ENCODE results near the gene QSOX2. TPM values are rescaled to one million over a fixed set of nuclear protein-coding genes. Genes with fewer than 3 reads are reported as not detected.

QSOX2 gene
- total RNA-seq, 2 donors from 2014 or later: 4.3 to 12.2 TPM

- Histone ChIP-seq H3K4me1 (replicated peaks) (no peaks in the 10 kb centered on the region), H3K4me3 (no peak overlapping the region), H3K27ac (no peak overlapping the region), H3K36me3 (no peaks in the 10 kb centered on the region), H3K27me3 (replicated peaks; ENCODE audit: insufficient read depth) (peaks cover 40% of the 10 kb centered on the region), H3K9me3 (no peaks in the 10 kb centered on the region)
- intact Hi-C loops (cut with DNase I): no loop called here
- TF ChIP-seq POLR2A (IDR thresholded peaks at IDR 0.05) (no peak), CTCF (IDR thresholded peaks at IDR 0.05) (no peak), POLR2AphosphoS5 (IDR thresholded peaks at IDR 0.05) (no peak)
- no peak for DNase-seq (ENCODE audit: low spot score)
- WGBS: 74% methylated on average over 7 of the region's 7 CpGs
These were observed 55.4 kb downstream of the QSOX2 start for GRCh38 chr9:136190237-136190601.

DNA sequence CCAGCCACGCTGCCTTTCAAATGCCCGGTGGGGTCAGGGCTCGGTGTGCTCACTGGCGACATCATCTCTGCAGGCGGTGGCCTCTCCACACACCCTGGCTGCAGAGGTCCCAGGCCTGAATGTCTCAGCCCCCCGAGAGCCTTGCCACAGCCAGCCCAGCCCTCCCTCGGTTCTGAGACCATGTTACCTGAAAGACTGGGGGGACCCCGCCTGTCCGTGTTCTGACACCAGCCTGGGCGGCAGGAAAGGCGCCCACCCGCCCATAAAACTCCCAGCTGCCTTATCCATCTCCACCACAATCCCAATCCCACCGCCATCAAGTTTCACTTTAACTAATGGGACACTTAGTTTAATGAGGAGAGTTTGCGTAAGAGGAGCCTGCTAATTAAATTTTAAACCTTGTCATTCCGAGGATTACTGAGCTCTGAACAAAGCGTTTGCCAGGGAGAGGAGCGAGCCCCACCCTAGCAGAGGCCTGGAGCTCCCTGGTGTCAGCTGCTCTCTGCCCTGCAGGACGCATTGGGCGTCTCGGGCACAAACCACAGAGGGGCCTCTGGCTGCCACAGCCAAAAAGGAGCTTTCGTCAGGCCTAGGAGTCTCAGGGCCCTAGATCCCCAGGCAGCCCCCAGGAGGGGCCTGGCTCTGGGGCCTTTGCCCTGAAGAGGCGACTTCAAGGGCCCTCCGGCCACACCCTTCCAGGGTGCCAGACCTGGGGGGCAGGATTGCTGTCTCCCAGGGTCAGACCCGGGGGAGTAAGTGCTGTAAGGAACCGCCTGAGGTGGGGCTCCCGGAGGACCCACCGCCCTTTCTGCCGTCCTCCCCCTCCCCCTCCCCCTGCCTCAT lies 56.0 kb downstream of the QSOX2 start:
- no peak for TF ChIP-seq POLR2AphosphoS5 (IDR thresholded peaks at IDR 0.05)
- no peak for TF ChIP-seq CTCF (IDR thresholded peaks at IDR 0.05)
- TF ChIP-seq POLR2A (IDR thresholded peaks at IDR 0.05): no peak
- intact Hi-C loops (cut with DNase I): no loop called here
- Histone ChIP-seq H3K9me3 (no peaks in the 10 kb centered on the region), H3K27me3 (replicated peaks; ENCODE audit: insufficient read depth) (peaks cover 36% of the 10 kb centered on the region), H3K4me1 (replicated peaks) (no peaks in the 10 kb centered on the region), H3K27ac (no peak overlapping the region), H3K4me3 (no peak overlapping the region), H3K36me3 (no peaks in the 10 kb centered on the region)
- WGBS: 47% methylated on average over 27 of the region's 28 CpGs
- no peak for DNase-seq (ENCODE audit: low spot score)

DNA sequence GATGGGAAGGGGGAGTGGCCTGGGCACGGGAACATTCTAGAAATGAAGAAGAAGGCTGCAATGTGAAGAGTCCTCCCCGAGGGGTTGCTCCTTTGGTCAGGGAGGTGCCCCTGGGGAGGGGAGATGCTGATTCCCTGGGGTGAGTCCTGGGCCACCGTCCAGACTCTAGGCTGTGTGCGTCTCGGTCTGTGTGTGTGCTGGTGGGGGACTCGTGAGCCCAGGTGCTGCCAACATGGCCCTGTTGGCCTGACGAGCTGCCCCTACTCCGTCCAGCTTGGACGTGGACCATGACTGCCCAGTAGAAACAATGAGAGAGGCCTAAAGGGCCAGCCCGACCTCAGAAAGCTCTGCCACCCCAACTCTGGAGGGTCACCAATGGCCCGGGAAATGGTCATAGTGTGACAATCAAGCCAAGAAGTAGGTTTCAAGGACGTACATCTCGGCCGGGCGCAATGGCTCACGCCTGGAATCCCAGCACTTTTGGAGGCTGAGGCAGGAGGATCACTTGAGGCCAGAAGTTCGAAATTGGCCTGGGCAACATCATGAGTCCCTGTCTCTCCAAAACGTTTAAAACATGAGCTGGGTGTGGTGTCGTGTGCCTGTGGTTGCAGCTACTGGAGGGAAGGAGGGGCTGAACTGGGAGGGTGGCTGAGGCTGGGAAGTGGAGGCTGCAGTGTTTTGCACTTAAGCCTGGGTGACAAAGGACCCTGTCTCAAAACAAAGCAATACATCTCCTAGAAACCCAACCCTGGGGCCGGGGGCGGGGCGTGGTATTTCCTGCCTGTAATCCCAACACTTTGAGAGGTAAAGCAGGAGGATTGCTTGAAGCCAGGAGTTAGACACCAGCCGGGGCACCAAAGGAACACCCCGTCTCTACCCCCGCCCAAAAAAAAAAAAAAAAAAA lies 57.7 kb downstream of the QSOX2 start:
- no peak for DNase-seq (ENCODE audit: low spot score)
- H3K9me3 ChIP-seq: no peaks in the 10 kb centered on the region
- WGBS: 71% methylated on average over 25 of the region's 25 CpGs
- TF ChIP-seq CTCF (IDR thresholded peaks at IDR 0.05) (no peak), POLR2A (IDR thresholded peaks at IDR 0.05) (no peak), POLR2AphosphoS5 (IDR thresholded peaks at IDR 0.05) (no peak)
- H3K27me3 ChIP-seq (replicated peaks; ENCODE audit: insufficient read depth): peaks cover 20% of the 10 kb centered on the region
- H3K27ac ChIP-seq: no peak overlapping the region
- no peaks in the 10 kb centered on the region for H3K36me3 ChIP-seq
- intact Hi-C loops (cut with DNase I): no loop called here
- no peaks in the 10 kb centered on the region for H3K4me1 ChIP-seq (replicated peaks)
- no peak overlapping the region for H3K4me3 ChIP-seq

GRCh38 chr9:136187197-136187596 lies 58.4 kb downstream of the QSOX2 start:
- no peak overlapping the region for H3K27ac ChIP-seq
- TF ChIP-seq POLR2AphosphoS5 (IDR thresholded peaks at IDR 0.05) (no peak), CTCF (IDR thresholded peaks at IDR 0.05) (no peak), POLR2A (IDR thresholded peaks at IDR 0.05) (no peak)
- H3K36me3 ChIP-seq: no peaks in the 10 kb centered on the region
- no peak overlapping the region for H3K4me3 ChIP-seq
- no peaks in the 10 kb centered on the region for H3K4me1 ChIP-seq (replicated peaks)
- no peaks in the 10 kb centered on the region for H3K9me3 ChIP-seq
- intact Hi-C loops (cut with DNase I): no loop called here
- no peak for DNase-seq (ENCODE audit: low spot score)
- H3K27me3 ChIP-seq (replicated peaks; ENCODE audit: insufficient read depth): peaks cover 13% of the 10 kb centered on the region
- 96% methylated on average over 18 of the region's 18 CpGs for WGBS
